ENCODE measurements around the gene DAPK2. TPM values are rescaled to one million over a fixed set of nuclear protein-coding genes. Genes with fewer than 3 reads are reported as not detected.

Gene DAPK2
- total RNA-seq, 2 donors from 2014 or later = 28.8 to 57.6 TPM

DNA sequence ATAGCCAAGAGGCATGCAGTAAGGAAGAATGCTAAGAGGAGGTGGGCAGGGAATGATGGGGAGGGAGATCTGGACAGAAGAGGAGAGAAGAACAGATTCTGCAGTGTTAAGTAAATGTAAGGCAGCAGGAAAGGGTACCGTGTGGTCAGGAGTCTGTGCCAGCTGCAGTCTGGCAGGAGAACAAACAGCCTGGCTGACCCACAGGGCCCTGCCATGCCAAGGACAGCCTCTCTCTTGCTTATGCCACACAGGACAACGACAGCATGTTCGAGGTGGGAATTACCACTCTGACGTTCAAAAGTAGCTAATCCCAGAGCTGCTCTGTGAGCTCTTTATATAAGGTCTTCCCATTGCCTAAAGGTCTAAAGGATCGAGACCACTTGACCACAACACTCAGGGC, 31.3 kb downstream of the DAPK2 start:
- Histone ChIP-seq H3K4me1 (peaks cover 0 to 67% of the 10 kb centered on the region in 2 donors), H3K27me3 (no peaks in the 10 kb centered on the region), H3K27ac (peak overlapping the region; percentile 80 to 88), H3K9me3 (no peaks in the 10 kb centered on the region), H3K36me3 (no peaks in the 10 kb centered on the region), H3K4me3 (no peak overlapping the region)
- TF ChIP-seq, protein P1, sequence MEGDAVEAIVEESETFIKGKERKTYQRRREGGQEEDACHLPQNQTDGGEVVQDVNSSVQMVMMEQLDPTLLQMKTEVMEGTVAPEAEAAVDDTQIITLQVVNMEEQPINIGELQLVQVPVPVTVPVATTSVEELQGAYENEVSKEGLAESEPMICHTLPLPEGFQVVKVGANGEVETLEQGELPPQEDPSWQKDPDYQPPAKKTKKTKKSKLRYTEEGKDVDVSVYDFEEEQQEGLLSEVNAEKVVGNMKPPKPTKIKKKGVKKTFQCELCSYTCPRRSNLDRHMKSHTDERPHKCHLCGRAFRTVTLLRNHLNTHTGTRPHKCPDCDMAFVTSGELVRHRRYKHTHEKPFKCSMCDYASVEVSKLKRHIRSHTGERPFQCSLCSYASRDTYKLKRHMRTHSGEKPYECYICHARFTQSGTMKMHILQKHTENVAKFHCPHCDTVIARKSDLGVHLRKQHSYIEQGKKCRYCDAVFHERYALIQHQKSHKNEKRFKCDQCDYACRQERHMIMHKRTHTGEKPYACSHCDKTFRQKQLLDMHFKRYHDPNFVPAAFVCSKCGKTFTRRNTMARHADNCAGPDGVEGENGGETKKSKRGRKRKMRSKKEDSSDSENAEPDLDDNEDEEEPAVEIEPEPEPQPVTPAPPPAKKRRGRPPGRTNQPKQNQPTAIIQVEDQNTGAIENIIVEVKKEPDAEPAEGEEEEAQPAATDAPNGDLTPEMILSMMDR (IDR thresholded peaks at IDR 0.05) = no peak
- DNase-seq (ENCODE audit: low spot score) = no peak

DNA sequence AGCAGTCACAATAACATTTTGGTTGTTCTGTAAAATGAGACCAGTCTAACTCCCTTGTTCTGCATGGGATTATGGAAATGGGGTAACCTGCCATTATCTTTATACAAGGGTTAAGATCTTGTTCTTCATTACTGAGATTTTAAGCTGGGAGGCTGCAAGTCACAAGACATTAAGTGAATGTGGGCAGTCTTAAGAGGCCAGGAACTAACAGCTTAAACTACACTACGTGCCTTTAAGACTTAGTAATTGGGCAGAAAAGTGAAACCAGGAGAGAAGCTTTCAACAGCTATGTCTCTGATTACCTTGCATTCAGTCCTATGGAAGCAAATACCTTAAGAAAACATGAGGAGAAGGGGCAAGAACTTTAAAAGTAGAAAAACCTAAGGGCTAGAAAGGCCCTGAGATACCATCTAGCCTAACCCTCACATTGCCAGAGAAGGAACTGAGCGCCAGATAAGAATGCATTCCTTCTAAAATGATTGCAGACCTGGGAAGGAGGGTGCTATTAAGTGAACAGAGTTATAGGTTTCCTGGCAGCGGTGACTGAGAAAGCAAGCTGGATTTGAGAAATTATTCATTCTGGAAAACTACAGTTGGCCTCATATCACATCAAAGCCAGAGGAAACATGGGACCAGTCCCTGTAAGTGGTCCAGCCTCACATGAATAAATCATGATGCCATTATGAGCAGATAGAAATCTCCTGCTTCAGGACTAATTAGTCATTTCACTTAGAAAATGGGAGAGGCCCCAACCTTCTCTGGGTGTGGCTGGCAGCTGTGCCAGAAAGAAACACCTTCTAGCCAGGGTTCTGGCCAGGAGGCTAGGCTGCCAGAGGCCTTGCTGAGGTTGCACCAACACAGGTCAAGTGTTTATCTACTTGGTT, 32.9 kb downstream of the DAPK2 start:
- TF ChIP-seq, protein P1 (IDR thresholded peaks at IDR 0.05) = no peak
- Histone ChIP-seq H3K4me3 (no peak overlapping the region), H3K9me3 (no peaks in the 10 kb centered on the region), H3K27me3 (no peaks in the 10 kb centered on the region), H3K27ac (peak overlapping the region; percentile 80 to 88), H3K4me1 (peaks cover 0 to 67% of the 10 kb centered on the region in 2 donors), H3K36me3 (no peaks in the 10 kb centered on the region)
- DNase-seq (ENCODE audit: low spot score) = no peak

DNA sequence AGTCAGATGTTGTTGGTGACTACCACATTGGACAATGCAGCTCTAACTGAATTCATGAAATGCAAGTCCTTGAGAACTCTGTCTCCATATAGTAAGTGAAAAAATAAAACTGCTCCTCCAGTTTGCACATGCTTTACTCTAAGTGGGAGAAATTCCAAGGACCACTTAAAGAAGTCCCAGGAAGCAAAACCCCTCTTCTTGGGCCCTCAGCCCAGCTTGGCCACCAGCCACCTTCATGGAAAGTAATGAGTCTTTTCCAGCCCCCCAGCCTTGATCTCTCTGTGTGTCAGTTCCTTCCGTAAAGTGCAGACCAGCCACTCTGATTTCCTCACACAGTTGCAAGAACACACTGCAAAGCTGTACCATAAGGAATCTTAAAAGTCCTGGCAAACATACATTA, 34.5 kb downstream of the DAPK2 start:
- H3K4me3 ChIP-seq = no peak overlapping the region
- peaks cover 0 to 66% of the 10 kb centered on the region in 2 donors for H3K4me1 ChIP-seq
- H3K36me3 ChIP-seq = no peaks in the 10 kb centered on the region
- H3K27me3 ChIP-seq = no peaks in the 10 kb centered on the region
- no peak for DNase-seq (ENCODE audit: low spot score)
- H3K9me3 ChIP-seq = no peaks in the 10 kb centered on the region
- TF ChIP-seq, protein P1 (IDR thresholded peaks at IDR 0.05) = no peak
- peak overlapping the region; percentile 70 to 80 for H3K27ac ChIP-seq

DNA sequence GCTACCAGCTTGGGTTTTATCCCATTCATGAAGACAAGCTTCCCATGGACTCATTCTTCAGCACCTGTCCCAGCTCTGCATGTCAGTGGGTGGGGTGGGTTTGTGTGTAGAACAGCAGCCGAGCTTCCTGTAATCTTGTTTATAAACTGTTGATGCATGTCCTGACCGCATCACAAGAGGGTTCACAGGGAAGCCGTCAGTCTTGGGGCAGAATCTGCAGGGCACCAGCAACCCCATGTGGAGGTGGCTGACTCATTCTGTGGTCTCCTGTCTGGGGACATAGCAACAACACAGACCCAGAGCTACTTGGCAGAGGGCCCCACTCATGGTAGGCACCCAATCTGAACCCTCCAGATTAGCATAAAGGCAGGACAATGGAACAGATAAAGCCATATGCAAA, 35.6 kb downstream of the DAPK2 start:
- DNase-seq (ENCODE audit: low spot score) = peak; percentile 65
- no peak overlapping the region for H3K4me3 ChIP-seq
- H3K9me3 ChIP-seq = no peaks in the 10 kb centered on the region
- H3K27ac ChIP-seq = peak overlapping the region; percentile 70 to 80
- TF ChIP-seq, protein P1 (IDR thresholded peaks at IDR 0.05) = no peak
- H3K36me3 ChIP-seq = no peaks in the 10 kb centered on the region
- no peaks in the 10 kb centered on the region for H3K27me3 ChIP-seq
- peaks cover 0 to 67% of the 10 kb centered on the region in 2 donors for H3K4me1 ChIP-seq

DNA sequence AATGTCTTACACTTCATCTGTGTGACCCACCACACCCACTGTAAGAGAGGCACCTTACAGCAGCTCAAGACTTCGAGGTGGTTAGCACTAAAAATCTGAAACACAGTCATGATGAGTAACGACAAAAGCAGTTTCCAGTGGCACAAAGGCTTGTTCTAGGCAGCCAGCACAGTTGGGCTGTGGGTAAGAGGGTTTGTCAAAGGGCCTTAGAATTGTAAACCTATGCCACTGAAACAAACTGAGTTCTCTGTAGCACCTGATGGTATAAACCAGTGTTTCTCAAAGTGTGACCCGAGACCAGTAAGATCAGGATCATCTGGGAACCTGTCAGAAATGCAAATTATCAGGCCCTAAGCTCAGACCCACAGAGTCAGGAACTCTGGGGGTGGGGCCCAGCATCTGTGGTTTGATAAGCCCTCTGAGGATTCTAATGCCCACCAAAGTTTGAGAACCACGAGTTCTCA, 36.5 kb downstream of the DAPK2 start:
- no peak for DNase-seq (ENCODE audit: low spot score)
- H3K4me1 ChIP-seq = peaks cover 0 to 67% of the 10 kb centered on the region in 2 donors
- no peaks in the 10 kb centered on the region for H3K27me3 ChIP-seq
- H3K9me3 ChIP-seq = no peaks in the 10 kb centered on the region
- no peaks in the 10 kb centered on the region for H3K36me3 ChIP-seq
- peak overlapping the region; percentile 70 to 80 for H3K27ac ChIP-seq
- TF ChIP-seq, protein P1 (IDR thresholded peaks at IDR 0.05) = no peak
- no peak overlapping the region for H3K4me3 ChIP-seq

All from right atrium auricular region (tissue), 2 donors.